Transverse colon (tissue), 4 donors: ENCODE data around the gene IFT122. TPM values are rescaled to one million over a fixed set of nuclear protein-coding genes. Genes with fewer than 3 reads are reported as not detected.
"Not testable (repeated sequence)": the region's sequence is repeated elsewhere in the genome, so short reads cannot be mapped to it uniquely, and the experiment has no call there.

Experiments used
- DNase-seq: peaks from one replicate; pipeline ENCODE4 v3.0.0-alpha.2; 2019
- H3K27ac ChIP-seq, 4 donors: fragments of 200-600 bp; sonication (generic); 2 replicates each; pipeline ENCODE4 v1.5.1; 2016 to 2018; ENCODE audit warnings: inconsistent platforms in 4 of 4
- H3K27me3 ChIP-seq: fragments of 200-600 bp; sonication (generic); 2 replicates; pipeline ENCODE4 v1.5.1; 2017; ENCODE audit warnings: inconsistent platforms
- H3K36me3 ChIP-seq, 4 donors: fragments of 200-600 bp; sonication (generic); 2 replicates each; pipeline ENCODE4 v1.5.1; 2017 to 2019; ENCODE audit warnings: inconsistent platforms in 4 of 4
- H3K4me1 ChIP-seq, 4 donors: fragments of 200-600 bp; sonication (generic); 2 replicates each; pipeline ENCODE4 v1.5.1; 2017 to 2020; ENCODE audit warnings: inconsistent platforms in 4 of 4
- H3K4me3 ChIP-seq, 4 donors: fragments of 200-600 bp; sonication (generic); 1 replicate in 1 of 4; 2 replicates in 3 of 4; pipeline versions ENCODE4 v1.5.1 to v1.6.1; 2017 to 2019; ENCODE audit warnings: inconsistent platforms in 4 of 4
- H3K9me3 ChIP-seq, 2 donors: fragments of 200-600 bp; sonication (generic); 2 replicates each; pipeline ENCODE4 v1.5.1; 2017 to 2019; ENCODE audit warnings: inconsistent platforms in 2 of 2
- EP300 ChIP-seq: sonication (generic); formaldehyde crosslinking; IDR thresholded peaks from one replicate; pipeline ENCODE4 v1.6.1; 2017; ENCODE audit warnings: antibody characterized with exemption, low read depth
- POLR2A ChIP-seq: fragments of 450-650 bp; IDR thresholded peaks from one replicate; pipeline ENCODE4 v1.6.1; 2016; ENCODE audit warnings: antibody characterized with exemption, mild to moderate bottlenecking, moderate library complexity
- POLR2AphosphoS5 ChIP-seq, 3 donors: sonication (generic); formaldehyde crosslinking; IDR thresholded peaks; one replicate each; pipeline ENCODE4 v1.6.1; 2016; ENCODE audit warnings: antibody characterized with exemption in 3 of 3
- WGBS, 2 donors: methylation state at CpG; one replicate each; pipeline ENCODE4 v1.1.5; 2018; ENCODE audit warnings: low coverage in 1 of 2; 5-methylcytosine and 5-hydroxymethylcytosine counted together
- in situ Hi-C, 4 donors: fragments of 200-750 bp; cut with MboI; loops; one replicate each; pipeline versions ENCODE4 v1.15.0 to v1.15.1; 2017; ENCODE audit warnings: low sequenced_read_pairs in 3 of 4, low pct_ligation_motif_present in 1 of 4, low pct_unique_long_range_greater_than_20kb in 1 of 4
- intact Hi-C: fragments of 100-400 bp; cut with DNase I; formaldehyde crosslinking; loops from one replicate; pipeline ENCODE4 v1.15.1; 2023; ENCODE audit warnings: low total_unique reads
- total RNA-seq, 4 donors: library from RNA; depleted of rRNA; stranded (reverse); fragments of >200 nt; gene quantifications; one replicate each; pipeline ENCODE4 v1.1.0, GENCODE V29; 2016
- TF ChIP-seq, protein P1 (sequence below), 5 experiments: fragments of 200-600 bp in 3 of 5; fragments of 450-650 bp in 2 of 5; sonication (generic) in 3 of 5; IDR thresholded peaks; 1 replicate in 2 of 5; 2 replicates in 3 of 5; pipeline ENCODE4 v1.5.1; 2016 to 2017; ENCODE audit warnings: antibody characterized with exemption in 5 of 5, inconsistent platforms in 3 of 5, mild to moderate bottlenecking in 2 of 5, moderate library complexity in 1 of 5

IFT122 gene
- total RNA-seq, 4 donors from 2014 or later, result 15.0 to 77.6 (median 16.7) TPM

DNA sequence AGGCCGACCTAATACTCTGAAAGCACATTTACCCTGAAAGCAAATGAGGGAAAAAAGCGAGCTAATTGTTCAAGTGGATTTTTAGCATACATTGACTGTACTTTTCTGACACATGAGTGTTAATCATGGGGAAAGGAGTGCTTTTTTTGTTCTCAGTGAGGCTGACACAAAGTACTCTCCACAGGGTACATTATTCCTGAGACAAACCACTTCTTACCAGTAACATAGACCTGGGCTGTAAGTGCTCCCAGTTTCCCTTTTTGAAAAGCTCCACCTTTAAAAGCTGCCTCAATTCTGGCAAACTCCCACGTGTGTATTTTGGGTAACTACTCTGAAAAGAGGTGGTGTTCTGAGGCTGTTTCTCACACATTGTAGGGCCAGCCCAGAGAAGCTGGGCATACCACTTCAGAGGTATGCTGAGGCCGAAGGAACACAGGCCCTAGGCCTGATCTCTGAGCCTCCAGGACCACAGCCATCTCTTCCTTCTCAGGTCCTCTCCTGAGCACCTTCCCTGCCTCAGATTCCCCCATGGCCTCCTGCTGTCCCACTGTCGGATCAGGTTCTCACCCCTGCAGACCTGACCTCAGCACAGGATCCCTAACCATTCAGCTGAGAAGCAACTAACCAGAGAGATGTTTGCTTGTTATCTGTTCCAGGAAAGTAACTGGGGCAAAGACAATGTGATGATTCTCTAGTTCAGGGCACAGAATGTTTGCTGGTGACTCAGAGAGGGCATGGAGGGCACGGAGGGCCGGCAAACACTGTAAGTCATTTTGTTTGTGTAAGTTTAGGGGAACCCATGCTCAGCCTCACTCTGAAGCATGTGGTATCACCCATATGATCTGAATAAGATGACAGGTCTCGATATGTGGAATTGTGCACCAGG is 58.8 kb downstream of the IFT122 start:
- 81% methylated on average over 8 of the region's 8 CpGs; no CpG with 5 or more reads in 1 of the 2 donors for WGBS, 2 donors
- H3K27me3 ChIP-seq, DNase-seq, H3K4me1 ChIP-seq, H3K27ac ChIP-seq, H3K4me3 ChIP-seq, H3K9me3 ChIP-seq, H3K36me3 ChIP-seq: not testable (repeated sequence)
- intact Hi-C loops, result loop anchor here (10.0 kb wide), 3 partner anchors 106 to 436 kb away; partner anchors contain the start of gene PLXND1
- in situ Hi-C loops, result loop anchor here (25.0 kb wide), 3 partner anchors 138 to 438 kb away; no protein-coding TSS in a partner anchor

DNA sequence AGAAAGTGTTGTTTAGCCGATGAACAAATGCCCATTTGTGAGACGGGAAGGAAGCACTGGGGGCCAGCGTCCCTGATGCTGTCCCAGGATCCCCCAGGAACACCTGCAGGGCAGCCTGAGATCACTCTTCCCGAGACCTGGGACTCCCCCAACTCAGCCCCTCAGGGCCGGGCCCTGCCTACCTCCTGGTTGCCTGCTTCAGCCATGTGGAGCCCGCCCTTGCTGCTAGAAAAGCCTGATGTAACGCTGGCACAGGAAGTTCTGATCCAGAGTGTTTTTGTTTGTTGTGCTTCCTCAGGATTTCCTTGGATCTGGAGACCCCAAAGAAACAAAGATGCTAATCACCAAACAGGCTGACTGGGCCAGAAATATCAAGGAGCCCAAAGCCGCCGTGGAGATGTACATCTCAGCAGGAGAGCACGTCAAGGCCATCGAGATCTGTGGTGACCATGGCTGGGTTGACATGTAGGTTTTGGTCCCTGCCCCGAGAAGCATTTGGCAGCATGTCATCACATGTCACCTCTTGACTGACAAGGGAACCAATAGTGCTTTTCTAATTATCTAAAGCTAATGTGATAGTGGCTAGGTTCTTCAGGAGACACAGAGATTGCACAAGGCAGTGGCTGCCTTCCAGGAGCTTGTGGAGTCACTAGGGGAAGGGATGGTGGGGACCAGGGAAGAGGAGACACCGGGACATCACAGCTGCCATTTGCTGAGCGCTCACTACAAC is 59.7 kb downstream of the IFT122 start:
- H3K4me3 ChIP-seq, DNase-seq, H3K27me3 ChIP-seq, H3K4me1 ChIP-seq, H3K36me3 ChIP-seq, H3K9me3 ChIP-seq: not testable (repeated sequence)
- H3K27ac ChIP-seq, result peak overlapping the region in 1 of 4 donors; percentile 12
- intact Hi-C loops (loop anchor here (10.0 kb wide), 3 partner anchors 105 to 435 kb away; partner anchors contain the start of gene PLXND1), in situ Hi-C loops (loop anchor here (25.0 kb wide), 3 partner anchors 138 to 438 kb away; no protein-coding TSS in a partner anchor)
- WGBS, 2 donors, result 80% methylated on average over 12 of the region's 14 CpGs; no CpG with 5 or more reads in 1 of the 2 donors

DNA sequence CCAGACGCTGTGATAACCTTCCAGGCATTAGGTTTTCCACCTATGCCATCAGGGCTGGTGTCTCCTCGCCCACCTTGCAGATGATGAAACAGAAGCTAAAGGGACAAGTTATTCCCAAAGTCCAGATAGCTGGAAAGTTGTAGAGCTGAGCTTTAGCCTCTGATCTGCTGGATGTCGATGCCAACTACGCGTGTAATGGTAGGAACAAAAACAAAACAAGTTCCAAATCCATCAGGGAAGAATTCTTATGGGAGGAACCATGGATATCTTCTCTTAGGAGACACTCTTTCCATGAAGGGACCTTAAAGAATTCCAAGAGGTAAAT is 60.3 kb downstream of the IFT122 start:
- WGBS, 2 donors, result 82 to 94% methylated on average over 3 to 5 of the region's 5 CpGs
- H3K27me3 ChIP-seq, result no peaks in the 10 kb centered on the region
- no peak for DNase-seq
- no peak overlapping the region for H3K27ac ChIP-seq
- no peaks in the 10 kb centered on the region for H3K9me3 ChIP-seq
- in situ Hi-C loops, result no loop called here
- no peaks in the 10 kb centered on the region for H3K4me1 ChIP-seq
- intact Hi-C loops, result no loop called here
- no peaks in the 10 kb centered on the region for H3K36me3 ChIP-seq
- TF ChIP-seq POLR2A, result no peak
- no peak for TF ChIP-seq EP300
- TF ChIP-seq, protein P1, sequence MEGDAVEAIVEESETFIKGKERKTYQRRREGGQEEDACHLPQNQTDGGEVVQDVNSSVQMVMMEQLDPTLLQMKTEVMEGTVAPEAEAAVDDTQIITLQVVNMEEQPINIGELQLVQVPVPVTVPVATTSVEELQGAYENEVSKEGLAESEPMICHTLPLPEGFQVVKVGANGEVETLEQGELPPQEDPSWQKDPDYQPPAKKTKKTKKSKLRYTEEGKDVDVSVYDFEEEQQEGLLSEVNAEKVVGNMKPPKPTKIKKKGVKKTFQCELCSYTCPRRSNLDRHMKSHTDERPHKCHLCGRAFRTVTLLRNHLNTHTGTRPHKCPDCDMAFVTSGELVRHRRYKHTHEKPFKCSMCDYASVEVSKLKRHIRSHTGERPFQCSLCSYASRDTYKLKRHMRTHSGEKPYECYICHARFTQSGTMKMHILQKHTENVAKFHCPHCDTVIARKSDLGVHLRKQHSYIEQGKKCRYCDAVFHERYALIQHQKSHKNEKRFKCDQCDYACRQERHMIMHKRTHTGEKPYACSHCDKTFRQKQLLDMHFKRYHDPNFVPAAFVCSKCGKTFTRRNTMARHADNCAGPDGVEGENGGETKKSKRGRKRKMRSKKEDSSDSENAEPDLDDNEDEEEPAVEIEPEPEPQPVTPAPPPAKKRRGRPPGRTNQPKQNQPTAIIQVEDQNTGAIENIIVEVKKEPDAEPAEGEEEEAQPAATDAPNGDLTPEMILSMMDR (IDR thresholded peaks at IDR 0.05), result no peak
- no peak for TF ChIP-seq POLR2AphosphoS5 (IDR thresholded peaks at IDR 0.05)
- H3K4me3 ChIP-seq, result no peak overlapping the region

DNA sequence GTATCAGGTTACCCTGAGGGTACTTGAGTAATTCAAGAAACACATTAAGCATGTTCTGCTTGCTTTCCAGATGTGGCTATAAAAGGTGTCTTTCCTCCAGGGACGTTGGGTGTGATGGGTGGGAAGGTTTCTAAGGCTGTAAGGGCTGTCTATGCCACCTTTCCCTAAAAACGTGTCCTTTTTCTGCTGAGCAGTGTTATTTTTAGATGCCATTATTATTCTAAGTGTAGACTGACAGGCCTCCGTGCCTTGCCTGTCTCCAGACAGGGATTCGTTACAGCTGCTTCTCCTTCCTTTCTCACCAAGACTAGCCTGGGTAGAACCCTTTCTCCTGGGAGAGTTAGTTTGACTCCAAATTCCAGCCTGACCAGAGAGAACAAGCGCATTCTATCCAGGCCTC is 61.6 kb downstream of the IFT122 start:
- no peaks in the 10 kb centered on the region for H3K36me3 ChIP-seq
- TF ChIP-seq EP300 (no peak), POLR2AphosphoS5 (IDR thresholded peaks at IDR 0.05) (no peak), POLR2A (no peak)
- TF ChIP-seq, protein P1 (IDR thresholded peaks at IDR 0.05), result no peak
- H3K9me3 ChIP-seq, result no peaks in the 10 kb centered on the region
- in situ Hi-C loops (no loop called here), intact Hi-C loops (no loop called here)
- no peak overlapping the region for H3K4me3 ChIP-seq
- H3K27me3 ChIP-seq, result no peaks in the 10 kb centered on the region
- no peaks in the 10 kb centered on the region for H3K4me1 ChIP-seq
- 86% methylated on average over 5 of the region's 5 CpGs; no CpG with 5 or more reads in 1 of the 2 donors for WGBS, 2 donors
- DNase-seq, result no peak
- H3K27ac ChIP-seq, result no peak overlapping the region
